Panc1 (cell line): ENCODE results near the gene IZUMO4. TPM values are rescaled to one million over a fixed set of nuclear protein-coding genes. Genes with fewer than 3 reads are reported as not detected.
"Not testable (repeated sequence)": the region's sequence is repeated elsewhere in the genome, so short reads cannot be mapped to it uniquely, and the experiment has no call there.

Experiments
- ATAC-seq: fragments of 200-7000 bp; cut with Tn5 transposase; 2 replicates; pipeline ENCODE4 v1.9.1; 2020; ENCODE audit warnings: mild to moderate bottlenecking, moderate library complexity
- BruUV-seq: library from RNA; stranded (reverse); fragments of 400-500 nt; replicated peaks from 2 replicates; lab custom pipeline; 2021; lab: Mats Ljungman, UMichigan
- CTCF ChIA-PET: fragments of 300-600 bp; sonication (Branson Sonifier 250); formaldehyde crosslinking; loops from one replicate; lab custom pipeline; 2022; ENCODE audit warnings: antibody characterized with exemption; lab: Charles Lee
- POLR2A ChIA-PET: fragments of 300-600 bp; sonication (Branson Sonifier 250); formaldehyde crosslinking; loops from one replicate; lab custom pipeline; 2022; ENCODE audit warnings: antibody characterized with exemption; lab: Charles Lee
- DNase-seq: peaks from one replicate; pipeline ENCODE4 v3.0.0-alpha.2; 2010; ENCODE audit warnings: low read depth, low spot score
- H3K27ac ChIP-seq: 2 replicates; pipeline ENCODE4 v1.5.1; 2011; ENCODE audit warnings: mild to moderate bottlenecking, low read length, inconsistent platforms
- H3K27me3 ChIP-seq: fragments of 200-500 bp; sonication (Bioruptor generic); 2 replicates; pipeline ENCODE4 v1.6.0; 2014; ENCODE audit warnings: low read length, inconsistent platforms; ENCODE audit not compliant: control insufficient read depth, insufficient read depth
- H3K36me3 ChIP-seq: fragments of 200-500 bp; sonication (Bioruptor generic); 2 replicates; pipeline ENCODE4 v1.5.1; 2014; ENCODE audit warnings: inconsistent platforms, mild to moderate bottlenecking, low read length, moderate library complexity; ENCODE audit not compliant: control insufficient read depth, insufficient read depth
- H3K4me1 ChIP-seq: 2 replicates; pipeline ENCODE4 v1.5.1; 2011; ENCODE audit warnings: inconsistent platforms, mild to moderate bottlenecking, low read length, moderate library complexity; ENCODE audit not compliant: control insufficient read depth, insufficient read depth
- H3K4me3 ChIP-seq, 2 experiments: 2 replicates each; pipeline ENCODE4 v1.5.1; 2011 to 2012; ENCODE audit warnings: low read depth in 2 of 2, low read length in 2 of 2, mild to moderate bottlenecking in 2 of 2, inconsistent platforms in 1 of 2, moderate library complexity in 1 of 2
- H3K9me3 ChIP-seq: fragments of 200-500 bp; sonication (Bioruptor generic); 2 replicates; pipeline ENCODE4 v1.5.1; 2014; ENCODE audit warnings: low read depth, mild to moderate bottlenecking, inconsistent platforms, low read length, moderate library complexity; ENCODE audit not compliant: control insufficient read depth, insufficient read depth
- POLR2AphosphoS5 ChIP-seq: IDR thresholded peaks from 2 replicates; pipeline ENCODE4 v1.6.1; 2012; ENCODE audit warnings: mild to moderate bottlenecking, low read depth, low read length, moderate library complexity
- REST ChIP-seq, 2 experiments: IDR thresholded peaks; 2 replicates each; pipeline ENCODE4 v1.6.1; 2011 to 2012; ENCODE audit warnings: low read depth in 2 of 2, control low read depth in 1 of 2, low read length in 1 of 2, mild to moderate bottlenecking in 1 of 2, moderate library complexity in 1 of 2; ENCODE audit not compliant: insufficient read depth in 1 of 2
- SIN3A ChIP-seq: IDR thresholded peaks from 2 replicates; pipeline ENCODE4 v1.6.1; 2012; ENCODE audit warnings: low read depth, mild to moderate bottlenecking, low read length, moderate library complexity, borderline replicate concordance; ENCODE audit not compliant: insufficient read depth
- TCF7L2 ChIP-seq: IDR thresholded peaks from 2 replicates; pipeline ENCODE4 v1.6.1; 2011; ENCODE audit warnings: mild to moderate bottlenecking, low read depth, low read length, inconsistent platforms
- in situ Hi-C: cut with HindIII; loops from 2 replicates; pipeline ENCODE4 v1.10.0; 2016; ENCODE audit warnings: low sequenced_read_pairs, low pct_unique_long_range_greater_than_20kb
- intact Hi-C: fragments of 100-400 bp; cut with micrococcal nuclease; formaldehyde crosslinking; loops from one replicate; pipeline ENCODE4 v1.10.0; 2022; ENCODE audit not compliant: unreplicated experiment
- total RNA-seq: library from RNA; stranded (reverse); gene quantifications from one replicate; pipeline ENCODE4 v1.2.1, GENCODE V29; 2021; ENCODE audit not compliant: unreplicated experiment
- TF ChIP-seq, protein P1 (sequence below): fragments of 450-650 bp; IDR thresholded peaks from 2 replicates; pipeline ENCODE4 v1.5.1; 2017; ENCODE audit warnings: mild to moderate bottlenecking

The IZUMO4 gene
- total RNA-seq, 1 experiment from 2014 or later = 5.4 TPM

GRCh38 chr19:2089001-2089711 is 7.6 kb upstream of the IZUMO4 start:
- H3K9me3 ChIP-seq = no peaks in the 10 kb centered on the region
- no peaks in the 10 kb centered on the region for H3K27me3 ChIP-seq
- no peak overlapping the region for H3K27ac ChIP-seq
- intact Hi-C loops (no loop called here), in situ Hi-C loops (no loop called here)
- TF ChIP-seq TCF7L2 (no peak), POLR2AphosphoS5 (no peak), REST (IDR thresholded peaks at IDR 0.05; ENCODE audit: insufficient read depth in 1 of 2, low read depth in 2 of 2, low read length in 1 of 2) (no peak), SIN3A (no peak)
- TF ChIP-seq, protein P1, sequence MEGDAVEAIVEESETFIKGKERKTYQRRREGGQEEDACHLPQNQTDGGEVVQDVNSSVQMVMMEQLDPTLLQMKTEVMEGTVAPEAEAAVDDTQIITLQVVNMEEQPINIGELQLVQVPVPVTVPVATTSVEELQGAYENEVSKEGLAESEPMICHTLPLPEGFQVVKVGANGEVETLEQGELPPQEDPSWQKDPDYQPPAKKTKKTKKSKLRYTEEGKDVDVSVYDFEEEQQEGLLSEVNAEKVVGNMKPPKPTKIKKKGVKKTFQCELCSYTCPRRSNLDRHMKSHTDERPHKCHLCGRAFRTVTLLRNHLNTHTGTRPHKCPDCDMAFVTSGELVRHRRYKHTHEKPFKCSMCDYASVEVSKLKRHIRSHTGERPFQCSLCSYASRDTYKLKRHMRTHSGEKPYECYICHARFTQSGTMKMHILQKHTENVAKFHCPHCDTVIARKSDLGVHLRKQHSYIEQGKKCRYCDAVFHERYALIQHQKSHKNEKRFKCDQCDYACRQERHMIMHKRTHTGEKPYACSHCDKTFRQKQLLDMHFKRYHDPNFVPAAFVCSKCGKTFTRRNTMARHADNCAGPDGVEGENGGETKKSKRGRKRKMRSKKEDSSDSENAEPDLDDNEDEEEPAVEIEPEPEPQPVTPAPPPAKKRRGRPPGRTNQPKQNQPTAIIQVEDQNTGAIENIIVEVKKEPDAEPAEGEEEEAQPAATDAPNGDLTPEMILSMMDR = no peak
- no peaks in the 10 kb centered on the region for H3K36me3 ChIP-seq
- POLR2A ChIA-PET = no interaction called here
- no peak overlapping the region for H3K4me3 ChIP-seq
- CTCF ChIA-PET = no interaction called here
- no TSS peak for BruUV-seq
- DNase-seq = no peak
- peak; percentile 35; the same call in 1 of the 2 replicates for ATAC-seq
- H3K4me1 ChIP-seq = no peaks in the 10 kb centered on the region; the same call in 1 of the 2 replicates

DNA sequence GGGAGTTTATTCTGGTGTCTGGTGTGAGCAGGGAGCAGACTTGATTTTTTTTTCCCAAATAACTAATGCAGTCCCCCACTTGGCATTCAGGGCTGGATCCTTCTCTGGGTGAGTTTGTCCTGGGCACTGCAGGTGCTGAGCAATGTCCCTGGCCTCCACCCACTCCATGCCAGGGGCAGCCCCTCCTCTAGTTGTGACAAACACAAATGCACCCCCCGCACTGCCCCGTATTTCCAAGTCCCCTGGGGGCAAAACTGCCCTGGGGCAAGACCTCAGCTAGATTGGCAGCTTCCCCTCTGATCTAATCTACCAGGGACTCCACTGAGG is 7.0 kb upstream of the IZUMO4 start:
- ATAC-seq (peak; percentile 14; the same call in 1 of the 2 replicates), DNase-seq (no peak)
- Histone ChIP-seq H3K36me3 (no peaks in the 10 kb centered on the region), H3K9me3 (no peaks in the 10 kb centered on the region), H3K27ac (no peak overlapping the region), H3K27me3 (no peaks in the 10 kb centered on the region), H3K4me1 (no peaks in the 10 kb centered on the region; the same call in 1 of the 2 replicates), H3K4me3 (no peak overlapping the region)
- BruUV-seq = no TSS peak
- in situ Hi-C loops (no loop called here), intact Hi-C loops (no loop called here)
- ChIA-PET CTCF (no interaction called here), POLR2A (no interaction called here)
- TF ChIP-seq TCF7L2 = no peak
- no peak for TF ChIP-seq POLR2AphosphoS5
- TF ChIP-seq SIN3A = no peak

DNA sequence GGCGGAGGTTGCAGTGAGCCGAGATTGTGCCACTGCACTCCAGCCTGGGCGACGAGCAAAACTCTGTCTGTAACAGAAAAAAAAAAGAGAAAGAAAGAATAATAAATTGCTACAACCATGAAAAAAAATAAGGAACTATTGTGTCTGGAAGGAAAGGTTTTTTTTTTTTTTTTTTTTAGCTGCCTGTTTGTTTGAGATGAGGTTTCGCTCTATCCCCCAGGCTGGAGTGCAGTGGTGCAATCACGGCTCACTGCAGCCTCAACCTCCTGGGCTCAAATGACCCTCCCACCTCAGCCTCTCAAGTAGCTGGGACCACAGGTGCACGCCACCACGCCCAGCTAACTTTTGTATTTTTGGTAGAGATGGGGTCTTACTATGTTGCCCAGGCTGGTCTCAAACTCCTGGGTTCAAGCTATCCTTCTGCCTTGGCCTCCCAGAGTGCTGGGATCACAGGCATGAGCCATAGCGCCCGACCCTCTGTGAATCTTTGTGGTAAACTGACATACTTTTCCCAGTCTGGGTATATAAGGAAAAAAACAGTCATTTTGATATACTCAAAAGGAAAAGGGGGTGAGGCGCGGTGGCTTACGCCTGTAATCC is 4.7 kb upstream of the IZUMO4 start:
- H3K27ac ChIP-seq, intact Hi-C loops, DNase-seq, in situ Hi-C loops, ATAC-seq, H3K27me3 ChIP-seq, BruUV-seq, H3K9me3 ChIP-seq, H3K4me1 ChIP-seq, H3K36me3 ChIP-seq, H3K4me3 ChIP-seq: not testable (repeated sequence)
- ChIA-PET POLR2A (interaction anchor here (0.7 kb wide), 1 partner anchor 88 kb away, joined by 23 read pairs; no protein-coding TSS in a partner anchor), CTCF (interaction anchor here (0.5 kb wide), 1 partner anchor 162 kb away, joined by 4 read pairs; no protein-coding TSS in a partner anchor)
